ENCODE measurements around the gene ASXL1.

GRCh38 chr20:32449890-32450401 lies 91.8 kb downstream of the ASXL1 start:
- TF ChIP-seq CTCF (optimal IDR thresholded peaks at IDR 0.05 in 1 of 3, IDR thresholded peaks at IDR 0.05 in 1 of 3, conservative IDR thresholded peaks at IDR 0.05 in 1 of 3; ENCODE audit: extremely low read depth in 1 of 3, insufficient read depth in 2 of 3, low read length in 3 of 3) = no peak
- no peak for TF ChIP-seq EZH2 (IDR thresholded peaks at IDR 0.05; ENCODE audit: low read length)

Measured in keratinocyte (primary cell).